Bronchial epithelial cell (primary cell): Measurements from ENCODE around the gene AKAP3. TPM values are rescaled to one million over a fixed set of nuclear protein-coding genes. Genes with fewer than 3 reads are reported as not detected.
A peak's percentile ranks its signal among the peaks of the same experiment; 100 is the strongest.

ENCODE experiments used
- DNase-seq: peaks from one replicate; pipeline ENCODE4 v3.0.0-alpha.2; 2010; ENCODE audit warnings: low read depth
- FAIRE-seq: peaks from 2 replicates; lab custom pipeline; 2011; peaks lifted over from hg19 to GRCh38; lab: Jason Lieb, UNC
- H3K27me3 ChIP-seq: 2 replicates; pipeline ENCODE4 v1.5.1; 2011; ENCODE audit warnings: low read length; ENCODE audit not compliant: control insufficient read depth, insufficient read depth
- H3K36me3 ChIP-seq: 2 replicates; pipeline ENCODE4 v1.5.1; 2011; ENCODE audit warnings: low read length; ENCODE audit not compliant: control insufficient read depth, insufficient read depth
- H3K4me3 ChIP-seq: 2 replicates; pipeline ENCODE4 v1.5.1; 2011; ENCODE audit warnings: mild to moderate bottlenecking, low read depth, low read length, control low read depth
- CTCF ChIP-seq: IDR thresholded peaks from 2 replicates; pipeline ENCODE4 v1.5.1; 2011; ENCODE audit warnings: mild to moderate bottlenecking, moderate library complexity, low read length, control low read depth, inconsistent platforms; ENCODE audit not compliant: insufficient read depth, severe bottlenecking
- total RNA-seq: library from RNA; depleted of rRNA; stranded (reverse); fragments of >200 nt; gene quantifications from 2 replicates; pipeline ENCODE4 v1.2.1, GENCODE V29; 2014

Gene AKAP3
- 0.53 and 2.0 TPM in 2 replicates for total RNA-seq

GRCh38 chr12:4648501-4649357 lies at the start of gene AKAP3, which contains the start of gene NDUFA9:
AKAP3 (minus strand) TSS chr12:4649051; CDS start chr12:4638196, 10,855 bp downstream.
NDUFA9 (plus strand) TSS chr12:4649114; CDS start chr12:4649127, 13 bp downstream.
- Histone ChIP-seq H3K4me3 (peak within 1 kb of the TSS; percentile 88), H3K36me3 (no peaks in the 10 kb centered on the region), H3K27me3 (no peaks in the 10 kb centered on the region)
- no peak for TF ChIP-seq CTCF
- DNase-seq (peak; percentile 86), FAIRE-seq (peak; percentile 70)

GRCh38 chr12:4690760-4691159 lies 41.9 kb upstream of the AKAP3 start:
- Histone ChIP-seq H3K4me3 (no peak overlapping the region), H3K27me3 (no peaks in the 10 kb centered on the region), H3K36me3 (peaks cover 5% of the 10 kb centered on the region)
- DNase-seq (no peak), FAIRE-seq (no peak)
- no peak for TF ChIP-seq CTCF

GRCh38 chr12:4685317-4685716 lies 36.5 kb upstream of the AKAP3 start:
- H3K36me3 ChIP-seq, result peaks cover 9% of the 10 kb centered on the region
- FAIRE-seq (no peak), DNase-seq (no peak)
- H3K27me3 ChIP-seq, result no peaks in the 10 kb centered on the region
- TF ChIP-seq CTCF, result no peak
- no peak overlapping the region for H3K4me3 ChIP-seq

GRCh38 chr12:4681732-4682131 lies 32.9 kb upstream of the AKAP3 start:
- FAIRE-seq (no peak), DNase-seq (no peak)
- Histone ChIP-seq H3K27me3 (no peaks in the 10 kb centered on the region), H3K36me3 (peaks cover 4% of the 10 kb centered on the region), H3K4me3 (no peak overlapping the region)
- TF ChIP-seq CTCF, result no peak

- no peak for TF ChIP-seq CTCF
- no peaks in the 10 kb centered on the region for H3K36me3 ChIP-seq
- DNase-seq, result no peak
- no peak overlapping the region for H3K4me3 ChIP-seq
- FAIRE-seq, result no peak
- H3K27me3 ChIP-seq, result no peaks in the 10 kb centered on the region
Measured at GRCh38 chr12:4679711-4680110, 30.9 kb upstream of the AKAP3 start.
